IMR-90 (cell line): ENCODE measurements around the gene H6PD. TPM values are rescaled to one million over a fixed set of nuclear protein-coding genes. Genes with fewer than 3 reads are reported as not detected.

Source experiments
- ATAC-seq: fragments of 200-7000 bp; cut with Tn5 transposase; 2 replicates; pipeline ENCODE4 v1.9.1; 2020; ENCODE audit warnings: low read depth, mild to moderate bottlenecking, moderate library complexity
- BruUV-seq: library from RNA; stranded (reverse); fragments of 400-500 nt; replicated peaks from 2 replicates; lab custom pipeline; 2021; lab: Mats Ljungman, UMichigan
- CTCF ChIA-PET: fragments of 300-600 bp; formaldehyde crosslinking; extraction: SDS; loops from one replicate; lab custom pipeline; 2021; ENCODE audit warnings: antibody characterized with exemption; lab: Yijun Ruan, JAX
- POLR2A ChIA-PET: fragments of 300-600 bp; sonication (Branson Sonifier 250); formaldehyde crosslinking; loops from one replicate; lab custom pipeline; 2022; ENCODE audit warnings: antibody characterized with exemption; ENCODE audit not compliant: unreplicated experiment; lab: Charles Lee
- DNase-seq: peaks from one replicate; pipeline ENCODE4 v3.0.0; 2013
- H2AFZ ChIP-seq: replicated peaks from 2 replicates; pipeline ENCODE3; 2013; ENCODE audit warnings: low read length, mild to moderate bottlenecking; ENCODE audit not compliant: poor library complexity
- H2AK5ac ChIP-seq: 2 replicates; pipeline ENCODE4 v1.6.1; 2013; ENCODE audit warnings: low read depth, low read length, inconsistent platforms
- H2AK9ac ChIP-seq: replicated peaks from 2 replicates; pipeline ENCODE3; 2013; ENCODE audit warnings: mild to moderate bottlenecking, low read depth, low read length, moderate library complexity; ENCODE audit not compliant: poor library complexity
- H2BK120ac ChIP-seq: 2 replicates; pipeline ENCODE4 v1.6.1; 2013; ENCODE audit warnings: low read depth, low read length, inconsistent platforms
- H2BK15ac ChIP-seq: 3 replicates; pipeline ENCODE4 v1.6.1; 2013; ENCODE audit warnings: low read depth, low read length, inconsistent platforms
- H2BK20ac ChIP-seq: 2 replicates; pipeline ENCODE4 v1.6.1; 2013; ENCODE audit warnings: low read depth, mild to moderate bottlenecking, inconsistent platforms, low read length, moderate library complexity
- H2BK5ac ChIP-seq: 2 replicates; pipeline ENCODE4 v1.6.1; 2013; ENCODE audit warnings: mild to moderate bottlenecking, low read depth, low read length, inconsistent platforms; ENCODE audit not compliant: poor library complexity, severe bottlenecking
- H3K14ac ChIP-seq: replicated peaks from 2 replicates; pipeline ENCODE4 v1.6.1; 2013; ENCODE audit warnings: low read depth, low read length, inconsistent platforms
- H3K18ac ChIP-seq: 2 replicates; pipeline ENCODE4 v1.6.1; 2013; ENCODE audit warnings: low read depth, low read length, control low read depth
- H3K23ac ChIP-seq: 2 replicates; pipeline ENCODE4 v1.6.1; 2013; ENCODE audit warnings: low read depth, low read length, inconsistent platforms
- H3K27ac ChIP-seq: 2 replicates; pipeline ENCODE4 v1.5.1; 2013; ENCODE audit warnings: mild to moderate bottlenecking, control low read depth, low read length; ENCODE audit not compliant: insufficient read depth
- H3K27me3 ChIP-seq: 2 replicates; pipeline ENCODE4 v1.6.1; 2013; ENCODE audit warnings: low read length; ENCODE audit not compliant: control insufficient read depth, insufficient read depth
- H3K36me3 ChIP-seq: 2 replicates; pipeline ENCODE4 v1.6.1; 2013; ENCODE audit warnings: low read length, mixed read lengths; ENCODE audit not compliant: control insufficient read depth, insufficient read depth
- H3K4ac ChIP-seq: 2 replicates; pipeline ENCODE4 v1.6.1; 2013; ENCODE audit warnings: low read depth, low read length, inconsistent platforms
- H3K4me1 ChIP-seq: 2 replicates; pipeline ENCODE4 v1.6.1; 2013; ENCODE audit warnings: low read length, mixed read lengths; ENCODE audit not compliant: control insufficient read depth, insufficient read depth
- H3K4me2 ChIP-seq: 2 replicates; pipeline ENCODE4 v1.6.1; 2013; ENCODE audit warnings: low read depth, mild to moderate bottlenecking, control low read depth, low read length, moderate library complexity
- H3K4me3 ChIP-seq: 2 replicates; pipeline ENCODE4 v1.5.1; 2013; ENCODE audit warnings: low read depth, mild to moderate bottlenecking, control low read depth, low read length, moderate library complexity; ENCODE audit not compliant: insufficient read depth
- H3K56ac ChIP-seq: 2 replicates; pipeline ENCODE4 v1.6.1; 2013; ENCODE audit warnings: low read length, inconsistent platforms; ENCODE audit not compliant: insufficient read depth; ENCODE audit errors: extremely low read depth
- H3K79me1 ChIP-seq, 2 experiments: 2 replicates each; pipeline ENCODE4 v1.6.1; 2013; ENCODE audit warnings: low read length in 2 of 2, inconsistent platforms in 1 of 2, low read depth in 1 of 2
- H3K9ac ChIP-seq: 2 replicates; pipeline ENCODE4 v1.6.1; 2013; ENCODE audit warnings: low read depth, low read length, control low read depth
- H3K9me1 ChIP-seq: 2 replicates; pipeline ENCODE4 v1.6.1; 2013; ENCODE audit warnings: low read length, inconsistent platforms; ENCODE audit not compliant: insufficient read depth
- H3K9me3 ChIP-seq: 2 replicates; pipeline ENCODE4 v1.6.1; 2013; ENCODE audit warnings: low read length; ENCODE audit not compliant: control insufficient read depth, insufficient read depth
- H4K20me1 ChIP-seq: 2 replicates; pipeline ENCODE4 v1.6.1; 2013; ENCODE audit warnings: low read length, inconsistent platforms; ENCODE audit not compliant: insufficient read depth
- H4K5ac ChIP-seq: 2 replicates; pipeline ENCODE4 v1.6.1; 2013; ENCODE audit warnings: mild to moderate bottlenecking, low read depth, low read length, control low read depth
- H4K8ac ChIP-seq, 2 experiments: 2 replicates each; pipeline ENCODE4 v1.6.1; 2013; ENCODE audit warnings: low read depth in 2 of 2, low read length in 2 of 2, control low read depth in 1 of 2, inconsistent platforms in 1 of 2
- H4K91ac ChIP-seq: 2 replicates; pipeline ENCODE4 v1.6.1; 2013; ENCODE audit warnings: low read depth, low read length, inconsistent platforms; ENCODE audit not compliant: insufficient read depth
- BHLHE40 ChIP-seq: fragments of 150-350 bp; IDR thresholded peaks from 2 replicates; pipeline ENCODE4 v1.6.1; 2016; ENCODE audit warnings: mild to moderate bottlenecking, low read depth, low read length
- CEBPB ChIP-seq: IDR thresholded peaks from 2 replicates; pipeline ENCODE4 v1.6.1; 2012; ENCODE audit warnings: low read depth, low read length, improper control_type of control experiment
- CHD1 ChIP-seq: IDR thresholded peaks from 2 replicates; pipeline ENCODE4 v1.6.1; 2012; ENCODE audit warnings: low read depth, low read length, improper control_type of control experiment
- FOS ChIP-seq: fragments of 150-350 bp; IDR thresholded peaks from 2 replicates; pipeline ENCODE4 v1.6.1; 2016; ENCODE audit warnings: low read depth, low read length
- MAFK ChIP-seq: IDR thresholded peaks from 2 replicates; pipeline ENCODE4 v1.6.1; 2012; ENCODE audit warnings: low read depth, low read length, improper control_type of control experiment
- MAZ ChIP-seq: IDR thresholded peaks from 2 replicates; pipeline ENCODE4 v1.6.1; 2012; ENCODE audit warnings: low read depth, mild to moderate bottlenecking, low read length, improper control_type of control experiment, moderate library complexity, borderline replicate concordance
- MXI1 ChIP-seq: IDR thresholded peaks from 2 replicates; pipeline ENCODE4 v1.6.1; 2012; ENCODE audit warnings: low read depth, mild to moderate bottlenecking, low read length, moderate library complexity, borderline replicate concordance
- NFE2L2 ChIP-seq: fragments of 150-350 bp; IDR thresholded peaks from 2 replicates; pipeline ENCODE4 v1.6.1; 2016; ENCODE audit warnings: low read depth, mild to moderate bottlenecking, low read length
- POLR2A ChIP-seq: IDR thresholded peaks from 2 replicates; pipeline ENCODE4 v1.6.1; 2012; ENCODE audit warnings: mild to moderate bottlenecking, low read depth, low read length
- RAD21 ChIP-seq: IDR thresholded peaks from 2 replicates; pipeline ENCODE4 v1.6.1; 2012; ENCODE audit warnings: low read length, improper control_type of control experiment
- RCOR1 ChIP-seq: IDR thresholded peaks from 2 replicates; pipeline ENCODE4 v1.6.1; 2012; ENCODE audit warnings: mild to moderate bottlenecking, low read length, improper control_type of control experiment; ENCODE audit not compliant: insufficient replicate concordance
- RFX5 ChIP-seq: IDR thresholded peaks from 2 replicates; pipeline ENCODE4 v1.8.0; 2012; ENCODE audit warnings: low read depth, mild to moderate bottlenecking, low read length, moderate library complexity
- SMC3 ChIP-seq: fragments of 150-350 bp; IDR thresholded peaks from 2 replicates; pipeline ENCODE4 v1.6.1; 2016; ENCODE audit warnings: low read depth, mild to moderate bottlenecking, antibody characterized with exemption, low read length, moderate library complexity
- USF2 ChIP-seq: fragments of 150-350 bp; IDR thresholded peaks from 2 replicates; pipeline ENCODE4 v1.6.1; 2017; ENCODE audit warnings: mild to moderate bottlenecking, antibody characterized with exemption, low read length, low read depth
- WGBS, 2 experiments: methylation state at CpG; one replicate each; pipeline versions ENCODE4 v1.1.5 to v1.1.7; 2013; ENCODE audit warnings: missing lambda C conversion rate in 2 of 2; ENCODE audit not compliant: insufficient read length in 1 of 2; ENCODE audit errors: extremely low coverage in 2 of 2; 5-methylcytosine and 5-hydroxymethylcytosine counted together
- dilution Hi-C: fragments of 300-500 bp; cut with HindIII; formaldehyde crosslinking; loops from one replicate; pipeline ENCODE4 v1.14.3; 2018; ENCODE audit warnings: low sequenced_read_pairs; ENCODE audit not compliant: unreplicated experiment
- in situ Hi-C: fragments of 300-500 bp; cut with MboI; formaldehyde crosslinking; loops from 3 replicates; pipeline ENCODE4 v1.14.3; 2019; ENCODE audit warnings: low sequenced_read_pairs, inconsistent platforms, mixed read lengths
- intact Hi-C: fragments of 100-400 bp; cut with micrococcal nuclease; formaldehyde crosslinking; loops from 2 replicates; pipeline ENCODE4 v1.10.0; 2022
- polyA plus RNA-seq, 3 experiments: library from polyadenylated mRNA; depleted of rRNA; stranded (reverse); fragments of >200 nt; gene quantifications; 2 replicates each; pipeline ENCODE4 v1.2.3, GENCODE V29; 2012; ENCODE audit warnings: low replicate concordance in 1 of 3
- total RNA-seq: library from RNA; depleted of rRNA; stranded (reverse); fragments of >200 nt; gene quantifications from 2 replicates; pipeline ENCODE4 v1.2.3, GENCODE V29; 2012
- TF ChIP-seq, protein P1 (sequence below): fragments of 150-350 bp; IDR thresholded peaks from 2 replicates; pipeline ENCODE4 v1.6.1; 2016; ENCODE audit warnings: low read depth, mild to moderate bottlenecking, low read length, moderate library complexity, borderline replicate concordance
- TF ChIP-seq, protein P2 (sequence below): conservative IDR thresholded peaks from 2 replicates; pipeline ENCODE4 v1.5.1; 2012; ENCODE audit warnings: mild to moderate bottlenecking, low read depth, low read length, improper control_type of control experiment

The H6PD gene
- total and polyA plus RNA-seq, 2 of the 4 experiments (the other 2 are of a cell fraction), result 9.3 to 22.1 TPM

- Histone ChIP-seq H2BK20ac (no peak overlapping the region), H3K4me3 (no peak overlapping the region), H3K27ac (no peak overlapping the region), H3K36me3 (no peaks in the 10 kb centered on the region), H3K9me1 (peaks cover 24% of the 10 kb centered on the region), H3K4ac (no peak overlapping the region), H2BK15ac (no peak overlapping the region), H3K23ac (no peak overlapping the region), H3K27me3 (no peaks in the 10 kb centered on the region), H3K4me1 (peaks cover under 1% of the 10 kb centered on the region; the same call in 1 of the 2 replicates), H3K14ac (no peak overlapping the region), H3K9me3 (no peaks in the 10 kb centered on the region), H2BK5ac (no peak overlapping the region), H2AFZ (no peak overlapping the region), H2AK5ac (no peak overlapping the region), H4K91ac (no peak overlapping the region), H3K9ac (no peak overlapping the region), H4K8ac (no peak overlapping the region), H3K56ac (no peak overlapping the region), H3K18ac (no peak overlapping the region), H4K5ac (no peak overlapping the region), H4K20me1 (peaks cover 95% of the 10 kb centered on the region), H3K79me1 (peaks cover 21 to 91% of the 10 kb centered on the region in 2 experiments), H2AK9ac (no peak overlapping the region), H3K4me2 (no peak overlapping the region), H2BK120ac (no peak overlapping the region)
- in situ Hi-C loops (no loop called here), intact Hi-C loops (no loop called here), dilution Hi-C loops (no loop called here)
- TF ChIP-seq MXI1 (no peak), RCOR1 (no peak), CEBPB (no peak), MAFK (no peak), NFE2L2 (no peak), RAD21 (no peak), SMC3 (no peak), POLR2A (no peak), RFX5 (no peak), FOS (no peak), CHD1 (no peak), BHLHE40 (no peak), MAZ (no peak), USF2 (no peak)
- TF ChIP-seq, protein P1, sequence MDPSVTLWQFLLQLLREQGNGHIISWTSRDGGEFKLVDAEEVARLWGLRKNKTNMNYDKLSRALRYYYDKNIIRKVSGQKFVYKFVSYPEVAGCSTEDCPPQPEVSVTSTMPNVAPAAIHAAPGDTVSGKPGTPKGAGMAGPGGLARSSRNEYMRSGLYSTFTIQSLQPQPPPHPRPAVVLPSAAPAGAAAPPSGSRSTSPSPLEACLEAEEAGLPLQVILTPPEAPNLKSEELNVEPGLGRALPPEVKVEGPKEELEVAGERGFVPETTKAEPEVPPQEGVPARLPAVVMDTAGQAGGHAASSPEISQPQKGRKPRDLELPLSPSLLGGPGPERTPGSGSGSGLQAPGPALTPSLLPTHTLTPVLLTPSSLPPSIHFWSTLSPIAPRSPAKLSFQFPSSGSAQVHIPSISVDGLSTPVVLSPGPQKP, result no peak
- TF ChIP-seq, protein P2, sequence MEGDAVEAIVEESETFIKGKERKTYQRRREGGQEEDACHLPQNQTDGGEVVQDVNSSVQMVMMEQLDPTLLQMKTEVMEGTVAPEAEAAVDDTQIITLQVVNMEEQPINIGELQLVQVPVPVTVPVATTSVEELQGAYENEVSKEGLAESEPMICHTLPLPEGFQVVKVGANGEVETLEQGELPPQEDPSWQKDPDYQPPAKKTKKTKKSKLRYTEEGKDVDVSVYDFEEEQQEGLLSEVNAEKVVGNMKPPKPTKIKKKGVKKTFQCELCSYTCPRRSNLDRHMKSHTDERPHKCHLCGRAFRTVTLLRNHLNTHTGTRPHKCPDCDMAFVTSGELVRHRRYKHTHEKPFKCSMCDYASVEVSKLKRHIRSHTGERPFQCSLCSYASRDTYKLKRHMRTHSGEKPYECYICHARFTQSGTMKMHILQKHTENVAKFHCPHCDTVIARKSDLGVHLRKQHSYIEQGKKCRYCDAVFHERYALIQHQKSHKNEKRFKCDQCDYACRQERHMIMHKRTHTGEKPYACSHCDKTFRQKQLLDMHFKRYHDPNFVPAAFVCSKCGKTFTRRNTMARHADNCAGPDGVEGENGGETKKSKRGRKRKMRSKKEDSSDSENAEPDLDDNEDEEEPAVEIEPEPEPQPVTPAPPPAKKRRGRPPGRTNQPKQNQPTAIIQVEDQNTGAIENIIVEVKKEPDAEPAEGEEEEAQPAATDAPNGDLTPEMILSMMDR, result no peak
- BruUV-seq, result no TSS peak
- DNase-seq (no peak), ATAC-seq (no peak)
- ChIA-PET POLR2A (no interaction called here), CTCF (no interaction called here)
- WGBS, 2 experiments, result no CpG with 5 or more reads among the region's 8 CpGs
Observed at GRCh38 chr1:9309080-9309479, 74.5 kb downstream of the H6PD start.
